HG02981 (cell line): Measurements from ENCODE around the gene PLA2G4D.
A peak's percentile ranks its signal among the peaks of the same experiment; 100 is the strongest.

Experiments used
- ATAC-seq: cut with Tn5 transposase; IDR thresholded peaks from one replicate; pipeline ENCODE4 v1.9.1; 2021; ENCODE audit warnings: mild to moderate bottlenecking, moderate library complexity; ENCODE audit not compliant: unreplicated experiment

The PLA2G4D gene

GRCh38 chr15:42058791-42059190 is 35.6 kb downstream of the PLA2G4D start:
- ATAC-seq, result no peak

- no peak for ATAC-seq
Measured at GRCh38 chr15:42057799-42058646, 36.3 kb downstream of the PLA2G4D start.

GRCh38 chr15:42056934-42057798 is 37.2 kb downstream of the PLA2G4D start:
- no peak for ATAC-seq

GRCh38 chr15:42053914-42054313 is 40.4 kb downstream of the PLA2G4D start:
- no peak for ATAC-seq

- ATAC-seq, result no peak
Measured at GRCh38 chr15:42053010-42053409, 41.4 kb downstream of the PLA2G4D start.

GRCh38 chr15:42050484-42051255 is 43.7 kb downstream of the PLA2G4D start:
- ATAC-seq, result no peak

- no peak for ATAC-seq
Measured at GRCh38 chr15:42048821-42049200, 45.6 kb downstream of the PLA2G4D start.

- ATAC-seq, result no peak
Measured at GRCh38 chr15:42048080-42048820, 46.1 kb downstream of the PLA2G4D start.

- no peak for ATAC-seq
Measured at GRCh38 chr15:42046597-42046996, 47.8 kb downstream of the PLA2G4D start.

GRCh38 chr15:42045211-42045615 is 49.1 kb downstream of the PLA2G4D start:
- no peak for ATAC-seq

- ATAC-seq, result no peak
Measured at GRCh38 chr15:42042602-42043400, 51.6 kb downstream of the PLA2G4D start.

GRCh38 chr15:42038401-42038800 is 56.0 kb downstream of the PLA2G4D start:
- no peak for ATAC-seq

GRCh38 chr15:42037656-42038055 is 56.7 kb downstream of the PLA2G4D start:
- ATAC-seq, result no peak

- no peak for ATAC-seq
Measured at GRCh38 chr15:42036966-42037365, 57.4 kb downstream of the PLA2G4D start.

- ATAC-seq, result no peak
Measured at GRCh38 chr15:42036112-42036905, 58.1 kb downstream of the PLA2G4D start.

- ATAC-seq, result peak; percentile 46
Measured at GRCh38 chr15:42035435-42035761, 59.0 kb downstream of the PLA2G4D start.

- ATAC-seq, result peak; percentile 8
Measured at GRCh38 chr15:42034628-42035434, 59.5 kb downstream of the PLA2G4D start.

GRCh38 chr15:42033214-42033873 is 61.0 kb downstream of the PLA2G4D start:
- no peak for ATAC-seq
